Activated CD8-positive, alpha-beta memory T cell treated with anti-CD3 and anti-CD28 coated beads, Interleukin-2, amount 50 U/mL, for 4 hours (primary cell): Measurements from ENCODE around the gene AP3S2.
"Not testable (repeated sequence)": the region's sequence is repeated elsewhere in the genome, so short reads cannot be mapped to it uniquely, and the experiment has no call there.

Experiments used
- DNase-seq: peaks from one replicate; pipeline ENCODE4 v3.0.0-alpha.2; 2020

The AP3S2 gene

GRCh38 chr15:89903015-89903857, 9.4 kb upstream of the AP3S2 start:
- DNase-seq = no peak

- DNase-seq = no peak
Observed at GRCh38 chr15:89900849-89901248, 7.1 kb upstream of the AP3S2 start.

GRCh38 chr15:89899951-89900567, 6.3 kb upstream of the AP3S2 start:
- DNase-seq = no peak

- no peak for DNase-seq
Observed at GRCh38 chr15:89899295-89899945, 5.6 kb upstream of the AP3S2 start.

GRCh38 chr15:89898614-89899294, 5.0 kb upstream of the AP3S2 start:
- DNase-seq = peak; percentile 34

GRCh38 chr15:89898146-89898545, 4.4 kb upstream of the AP3S2 start:
- no peak for DNase-seq

GRCh38 chr15:89893027-89893426, 767 bp downstream of the AP3S2 start:
- DNase-seq = no peak

GRCh38 chr15:89888214-89888804, 5.5 kb downstream of the AP3S2 start:
- DNase-seq = no peak

GRCh38 chr15:89885611-89886010, 8.2 kb downstream of the AP3S2 start:
- DNase-seq = no peak

GRCh38 chr15:89885179-89885578, 8.6 kb downstream of the AP3S2 start:
- DNase-seq = not testable (repeated sequence)

- no peak for DNase-seq
Observed at GRCh38 chr15:89883518-89883917, 10.3 kb downstream of the AP3S2 start.

GRCh38 chr15:89880727-89881126, 13.1 kb downstream of the AP3S2 start:
- no peak for DNase-seq

- DNase-seq = no peak
Observed at GRCh38 chr15:89878323-89878722, 15.5 kb downstream of the AP3S2 start.

- no peak for DNase-seq
Observed at GRCh38 chr15:89877083-89877425, 16.7 kb downstream of the AP3S2 start.

- DNase-seq = no peak
Observed at GRCh38 chr15:89876396-89877082, 17.3 kb downstream of the AP3S2 start.

- DNase-seq = no peak
Observed at GRCh38 chr15:89875741-89876140, 18.1 kb downstream of the AP3S2 start.

- DNase-seq = peak; percentile 83
Observed at GRCh38 chr15:89874926-89875564, 18.7 kb downstream of the AP3S2 start.

GRCh38 chr15:89870688-89871288, 23.0 kb downstream of the AP3S2 start:
- DNase-seq = no peak

- no peak for DNase-seq
Observed at GRCh38 chr15:89870006-89870405, 23.8 kb downstream of the AP3S2 start.

GRCh38 chr15:89869490-89869889, 24.3 kb downstream of the AP3S2 start:
- not testable (repeated sequence) for DNase-seq

- no peak for DNase-seq
Observed at GRCh38 chr15:89864958-89865739, 28.6 kb downstream of the AP3S2 start.
